ENCODE results near the gene GPC6.

DNA sequence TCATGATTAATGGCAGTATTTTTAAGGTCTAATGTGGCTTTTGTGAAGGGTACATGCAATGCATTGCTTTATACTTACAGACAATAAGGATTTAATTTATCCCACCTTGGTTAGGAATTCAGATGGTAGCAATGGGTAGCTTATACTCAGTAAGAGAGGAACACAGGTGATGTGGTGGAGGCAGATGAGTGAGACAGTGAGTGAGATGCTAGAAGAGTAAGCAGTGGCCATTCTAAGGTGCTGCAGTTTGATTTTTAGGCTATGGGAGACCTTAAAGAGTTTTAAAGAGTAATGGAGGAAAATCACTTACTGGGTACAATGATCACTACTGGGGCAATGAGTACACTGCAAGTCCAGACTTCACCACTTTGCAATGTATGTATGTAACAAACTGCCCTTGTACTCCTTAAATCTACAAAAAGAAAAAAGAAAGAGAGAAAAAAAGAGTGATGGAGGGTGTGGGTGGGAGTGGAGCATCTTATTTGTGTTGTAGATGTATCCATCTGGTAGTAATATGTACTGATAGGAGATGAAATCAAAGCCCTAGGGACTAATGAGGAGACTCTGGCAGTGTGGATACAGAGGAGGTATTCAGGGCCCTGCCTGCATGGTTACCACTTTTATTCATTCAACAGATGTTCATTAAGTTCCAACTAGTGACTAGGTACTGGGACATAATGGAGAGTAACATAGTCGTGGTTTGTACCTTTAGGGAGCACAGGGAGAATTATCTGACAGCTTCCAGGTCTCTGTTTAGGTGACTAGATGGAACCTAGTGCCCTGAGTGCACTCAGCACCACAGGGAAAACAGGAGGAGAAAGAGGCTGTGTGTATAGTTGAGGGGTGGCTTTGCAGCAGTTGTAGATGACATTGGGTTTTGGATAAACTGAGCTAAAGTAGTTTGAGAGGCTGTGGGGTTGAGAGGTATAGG lies 99.0 kb downstream of the GPC6 start:
- no peak for TF ChIP-seq POLR2AphosphoS5 (IDR thresholded peaks at IDR 0.05; ENCODE audit: low read depth, low read length)
- no peak for TF ChIP-seq POLR2A (IDR thresholded peaks at IDR 0.05; ENCODE audit: low read depth, low read length)
